GM18861 (cell line): Measurements from ENCODE around the gene CDCA3.
A peak's percentile ranks its signal among the peaks of the same experiment; 100 is the strongest.

Experiments
- ATAC-seq: cut with Tn5 transposase; IDR thresholded peaks from one replicate; pipeline ENCODE4 v1.9.1; 2021; ENCODE audit not compliant: unreplicated experiment

The CDCA3 gene

GRCh38 chr12:6853626-6854025 is 2.5 kb upstream of the CDCA3 start:
- no peak for ATAC-seq

DNA sequence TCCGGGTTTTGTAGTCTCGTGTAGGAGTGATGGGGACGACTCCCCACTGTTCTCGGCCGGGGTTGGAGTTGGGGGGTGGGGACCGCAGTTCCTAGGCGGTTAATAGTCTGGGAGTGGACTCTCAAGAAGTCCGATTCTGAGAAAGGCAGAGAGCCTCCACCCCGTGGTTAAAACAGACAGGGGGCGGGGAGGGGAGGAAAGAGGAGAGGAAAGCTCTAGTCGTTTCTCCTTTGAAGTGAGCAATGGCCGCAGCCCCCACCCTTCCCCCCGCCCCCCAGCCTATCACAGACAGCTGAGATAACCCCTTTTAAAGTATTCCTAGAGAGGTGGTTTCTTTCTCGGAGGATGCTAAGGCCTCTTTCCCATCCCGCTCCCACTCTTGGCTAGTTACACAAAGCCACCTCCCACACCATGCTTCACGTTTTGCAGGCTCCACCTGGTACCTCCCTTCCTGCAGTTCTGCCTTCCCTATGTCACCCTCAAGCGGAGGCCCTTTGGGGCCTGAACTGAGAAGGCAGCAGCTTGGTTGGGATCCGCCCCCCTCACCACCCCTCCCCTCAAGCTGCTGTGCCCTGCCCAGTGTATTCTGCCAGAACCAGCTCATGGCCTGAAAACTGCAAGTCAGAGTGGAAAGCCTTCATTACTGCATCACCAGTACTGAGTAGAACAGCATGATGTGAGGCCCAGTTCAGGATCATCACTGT is 1.7 kb upstream of the CDCA3 start:
- ATAC-seq: no peak

GRCh38 chr12:6851921-6852650 is 1.0 kb upstream of the CDCA3 start, which contains the start of gene USP5:
TSS of gene USP5 (plus strand) at chr12:6852150. CDS start at chr12:6852180, 30 bp downstream.
- ATAC-seq: peak; percentile 79

DNA sequence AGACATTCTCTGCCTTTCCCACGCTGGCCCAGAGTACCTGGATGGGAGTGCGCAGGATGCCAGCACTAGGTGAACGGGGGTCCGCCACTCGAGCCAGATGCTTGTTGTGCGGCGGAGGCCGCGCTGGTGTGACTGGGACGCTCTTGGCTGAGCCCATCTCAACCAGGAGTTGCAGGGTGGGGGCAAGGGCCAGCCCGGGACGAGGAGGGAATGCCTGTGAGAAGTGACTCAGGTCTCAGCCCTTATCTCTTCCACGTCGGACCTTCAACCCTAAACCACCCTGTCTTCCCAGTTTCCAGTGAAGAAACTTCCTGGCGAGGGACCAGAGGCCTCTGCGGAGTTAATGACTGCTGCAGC is 312 bp downstream of the CDCA3 start:
- no peak for ATAC-seq

DNA sequence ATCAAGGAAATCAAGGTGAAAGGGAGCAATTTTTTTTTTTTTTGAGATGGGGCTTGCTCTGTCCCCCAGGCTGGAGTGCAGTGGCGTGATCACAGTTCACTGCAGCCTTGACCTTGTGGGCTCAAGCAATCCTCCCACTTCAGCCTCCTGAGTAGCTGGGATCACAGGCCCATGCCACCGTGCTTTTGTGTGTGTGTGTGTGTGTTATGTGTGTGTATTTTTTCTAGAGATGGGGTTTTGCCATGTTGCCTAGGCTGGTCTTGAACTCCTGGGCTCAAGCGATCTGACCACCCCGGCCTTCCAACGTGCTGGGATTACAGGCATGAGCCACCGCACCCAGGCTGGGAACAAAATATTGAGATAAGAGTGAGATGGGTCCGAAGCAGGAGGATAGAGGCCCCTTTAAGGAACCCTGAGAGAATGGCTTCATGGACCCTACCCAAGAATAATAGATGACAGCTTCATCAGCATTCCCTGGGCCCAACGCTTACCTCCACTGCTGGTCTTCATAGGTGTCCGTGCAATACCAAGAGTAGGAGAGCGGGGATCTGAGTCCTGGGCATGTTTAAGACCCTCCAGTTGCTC is 1.0 kb downstream of the CDCA3 start:
- no peak for ATAC-seq

GRCh38 chr12:6849427-6849826 is 1.7 kb downstream of the CDCA3 start:
- ATAC-seq: no peak

DNA sequence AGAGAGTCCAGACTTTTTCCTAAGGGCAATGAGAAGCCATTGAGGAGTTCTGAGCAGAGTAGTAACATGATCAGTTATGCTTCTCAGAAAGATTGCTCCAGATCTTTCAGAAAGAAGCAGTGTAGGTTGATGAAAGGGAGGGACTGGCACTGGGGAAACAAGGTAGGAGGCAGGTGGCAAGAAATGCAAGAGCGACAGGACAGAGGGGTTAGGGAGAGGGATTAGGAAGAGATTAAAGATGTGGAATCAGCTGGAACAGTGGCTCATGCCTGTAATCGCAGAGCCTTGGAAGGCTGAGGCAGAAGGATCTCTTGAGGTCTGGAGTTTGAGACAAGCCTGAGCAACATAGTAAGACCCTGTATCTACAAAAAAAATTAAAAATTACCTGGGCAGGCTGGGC is 3.4 kb downstream of the CDCA3 start:
- no peak for ATAC-seq

DNA sequence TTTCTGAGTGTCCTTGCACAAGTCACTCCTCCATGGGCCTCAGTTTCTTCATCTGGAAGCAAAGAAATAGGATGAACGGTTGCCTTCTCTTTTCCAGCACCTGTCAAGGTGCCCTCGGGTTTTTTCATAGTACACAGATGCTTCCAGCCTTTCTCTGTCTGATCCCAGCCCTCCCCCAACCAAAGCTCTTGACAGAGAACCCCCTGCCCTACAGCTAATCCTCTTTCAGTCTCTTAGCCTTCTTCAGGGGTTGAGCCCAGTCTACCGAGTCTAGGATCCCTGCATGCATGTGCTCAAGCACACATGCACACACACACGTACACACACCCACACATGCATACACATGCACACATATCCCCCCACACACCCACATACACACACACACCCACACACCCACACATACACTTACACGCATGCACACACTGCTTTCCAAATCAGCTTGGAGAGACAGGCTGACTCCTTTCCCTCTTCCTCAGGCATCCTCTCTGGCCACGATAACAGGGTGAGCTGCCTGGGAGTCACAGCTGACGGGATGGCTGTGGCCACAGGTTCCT is 4.7 kb downstream of the CDCA3 start:
- ATAC-seq: no peak

GRCh38 chr12:6845395-6845794 is 5.7 kb downstream of the CDCA3 start:
- no peak for ATAC-seq

DNA sequence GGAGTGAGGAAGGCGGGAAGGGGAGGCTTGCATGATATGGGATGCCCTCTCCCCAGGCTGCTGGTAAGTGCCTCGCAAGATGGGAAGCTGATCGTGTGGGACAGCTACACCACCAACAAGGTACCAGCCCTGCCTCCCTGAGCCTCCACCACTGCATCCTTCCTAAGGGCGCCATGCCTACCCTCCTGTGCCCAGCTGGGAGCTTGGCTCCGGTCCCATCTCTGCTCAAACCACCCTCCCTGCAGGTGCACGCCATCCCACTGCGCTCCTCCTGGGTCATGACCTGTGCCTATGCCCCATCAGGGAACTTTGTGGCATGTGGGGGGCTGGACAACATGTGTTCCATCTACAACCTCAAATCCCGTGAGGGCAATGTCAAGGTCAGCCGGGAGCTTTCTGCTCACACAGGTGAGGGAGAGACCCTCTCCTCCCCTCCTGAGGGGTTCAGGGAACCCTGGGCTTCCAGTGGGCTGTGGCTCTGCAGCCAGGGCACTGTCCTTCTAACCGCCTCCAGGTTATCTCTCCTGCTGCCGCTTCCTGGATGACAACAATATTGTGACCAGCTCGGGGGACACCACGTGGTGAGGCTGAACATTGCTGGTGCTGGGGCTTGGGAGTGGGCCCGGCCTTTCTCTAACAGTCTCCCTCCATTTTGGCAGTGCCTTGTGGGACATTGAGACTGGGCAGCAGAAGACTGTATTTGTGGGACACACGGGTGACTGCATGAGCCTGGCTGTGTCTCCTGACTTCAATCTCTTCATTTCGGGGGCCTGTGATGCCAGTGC is 7.8 kb downstream of the CDCA3 start:
- ATAC-seq: no peak

DNA sequence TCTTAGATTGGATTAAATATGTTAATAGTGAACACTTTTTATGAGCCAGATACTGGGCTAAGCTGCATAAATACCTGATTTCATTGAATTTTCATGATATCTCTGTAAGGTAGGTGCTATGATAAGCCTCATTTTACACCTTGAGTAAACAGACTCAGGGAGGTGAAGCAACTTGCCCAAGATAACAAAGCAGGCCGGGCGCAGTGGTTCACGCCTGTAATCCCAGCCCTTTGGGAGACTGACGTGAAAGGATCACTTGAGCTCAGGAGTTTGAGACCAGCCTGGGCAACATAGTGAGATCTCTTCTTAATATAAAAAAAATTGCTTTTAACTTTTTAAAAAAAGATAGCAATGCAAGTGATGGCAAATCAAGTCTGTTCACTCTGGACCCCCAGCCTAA is 9.0 kb downstream of the CDCA3 start:
- ATAC-seq: no peak

DNA sequence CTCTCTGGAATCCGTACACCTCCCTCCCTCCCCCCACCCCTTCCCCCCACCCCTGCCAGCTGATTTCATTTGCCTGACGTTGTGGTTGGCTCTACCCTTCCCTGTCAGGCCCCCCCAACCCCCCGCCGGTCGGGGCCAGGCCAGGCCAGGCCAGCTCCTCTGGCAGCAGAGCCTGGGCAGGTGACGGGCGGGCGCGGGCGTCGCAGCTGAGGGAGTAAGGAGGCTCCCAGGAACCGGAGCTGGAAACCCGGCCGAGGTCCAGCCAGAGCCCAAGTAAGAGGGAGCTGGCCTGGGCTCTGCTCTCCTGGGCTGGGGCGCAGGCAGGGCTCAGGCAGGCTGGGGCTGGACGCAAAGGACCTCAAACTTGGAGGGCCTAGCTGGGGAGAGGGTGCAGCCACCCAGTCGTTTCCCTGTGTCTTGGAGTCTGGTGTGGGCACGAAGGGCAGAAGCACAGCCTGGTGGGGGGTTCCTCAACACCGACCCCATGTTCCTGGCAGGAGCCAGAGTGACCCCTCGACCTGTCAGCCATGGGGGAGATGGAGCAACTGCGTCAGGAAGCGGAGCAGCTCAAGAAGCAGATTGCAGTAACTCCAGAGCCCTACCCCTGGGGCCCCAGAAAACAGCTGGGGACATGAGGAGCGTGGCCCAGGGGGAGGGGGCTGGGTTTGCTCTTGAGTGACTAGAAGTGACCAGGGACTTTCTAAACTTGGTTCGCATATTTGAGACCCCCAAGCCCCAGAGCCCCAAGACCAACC is 10.1 kb downstream of the CDCA3 start, which contains the start of gene GNB3:
Gene GNB3 (plus strand): TSS at position 165 of the 755 bp plus-strand sequence. CDS start 363 bp downstream, at position 528.
- no peak for ATAC-seq

GRCh38 chr12:6840330-6840729 is 10.8 kb downstream of the CDCA3 start:
- ATAC-seq: no peak

- no peak for ATAC-seq
These were observed 11.4 kb downstream of the CDCA3 start for GRCh38 chr12:6839482-6840201.

GRCh38 chr12:6838854-6839253 is 12.2 kb downstream of the CDCA3 start:
- ATAC-seq: no peak

DNA sequence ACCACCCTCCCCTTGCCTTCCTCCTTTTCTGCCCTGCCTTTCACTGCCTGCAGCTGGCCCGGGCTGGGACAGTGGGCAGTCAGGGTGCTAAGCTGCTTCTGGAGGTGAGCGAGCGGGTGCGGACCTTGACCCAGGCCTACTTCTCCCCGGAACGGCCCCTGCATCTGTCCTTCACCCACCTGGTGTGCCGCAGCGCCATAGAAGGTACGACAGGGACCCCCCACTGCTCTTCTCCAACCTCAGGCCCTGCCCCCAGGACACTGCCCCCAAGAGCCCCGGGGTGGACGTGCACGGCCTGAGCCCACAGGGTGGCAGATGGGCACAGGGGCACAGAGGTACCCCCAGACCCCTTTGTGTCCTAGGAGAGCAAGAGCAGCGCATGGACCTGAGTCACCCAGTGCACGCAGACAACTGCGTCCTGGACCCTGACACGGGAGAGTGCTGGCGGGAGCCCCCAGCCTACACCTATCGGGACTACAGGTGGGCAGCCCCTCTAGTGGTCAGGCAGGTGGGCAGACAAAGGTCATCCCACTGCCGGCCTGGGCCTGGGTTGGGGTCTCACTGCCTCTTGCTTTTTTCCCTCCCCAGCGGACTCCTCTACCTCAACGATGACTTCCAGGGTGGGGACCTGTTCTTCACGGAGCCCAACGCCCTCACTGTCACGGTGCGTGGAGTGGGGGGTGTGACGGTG is 13.6 kb downstream of the CDCA3 start:
- ATAC-seq: no peak

DNA sequence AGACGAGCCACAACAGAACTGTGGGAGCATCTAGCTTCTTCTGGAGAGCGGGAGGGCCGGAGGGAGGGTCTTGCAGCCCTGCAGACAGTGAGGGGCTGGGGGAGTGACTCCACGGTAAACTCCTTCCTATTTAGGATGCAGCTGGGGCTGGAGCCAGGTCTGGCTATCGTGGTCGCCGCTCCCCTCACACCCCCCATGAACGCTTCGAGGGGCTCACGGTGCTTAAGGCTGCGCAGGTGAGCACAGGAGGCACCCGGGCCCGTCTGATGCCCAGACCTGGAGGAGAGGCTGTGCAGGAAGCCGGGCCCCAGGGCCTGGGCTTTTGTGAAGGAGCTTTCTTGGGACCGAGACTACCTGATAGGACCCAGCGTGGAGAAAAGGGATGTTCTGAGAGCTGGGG is 14.2 kb downstream of the CDCA3 start:
- no peak for ATAC-seq

DNA sequence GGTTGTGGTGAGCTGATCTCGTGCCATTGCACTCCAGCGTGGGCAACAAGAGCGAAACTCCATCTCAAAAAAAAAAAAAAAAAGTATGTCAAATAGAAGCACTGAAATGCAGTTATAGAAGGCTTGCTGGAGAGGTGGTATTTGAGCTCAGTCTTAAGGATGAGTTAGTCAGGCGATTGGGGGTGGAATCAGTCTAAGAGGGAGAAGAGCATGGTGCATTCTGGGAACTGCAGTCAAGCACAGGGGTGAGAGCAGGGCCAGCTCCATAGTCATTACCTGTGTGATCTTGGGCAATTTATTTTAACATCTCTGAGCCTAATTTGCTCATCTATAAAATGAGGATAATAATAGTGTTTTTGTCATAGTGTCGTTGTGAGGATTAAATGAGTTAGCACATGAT is 16.2 kb downstream of the CDCA3 start:
- no peak for ATAC-seq

DNA sequence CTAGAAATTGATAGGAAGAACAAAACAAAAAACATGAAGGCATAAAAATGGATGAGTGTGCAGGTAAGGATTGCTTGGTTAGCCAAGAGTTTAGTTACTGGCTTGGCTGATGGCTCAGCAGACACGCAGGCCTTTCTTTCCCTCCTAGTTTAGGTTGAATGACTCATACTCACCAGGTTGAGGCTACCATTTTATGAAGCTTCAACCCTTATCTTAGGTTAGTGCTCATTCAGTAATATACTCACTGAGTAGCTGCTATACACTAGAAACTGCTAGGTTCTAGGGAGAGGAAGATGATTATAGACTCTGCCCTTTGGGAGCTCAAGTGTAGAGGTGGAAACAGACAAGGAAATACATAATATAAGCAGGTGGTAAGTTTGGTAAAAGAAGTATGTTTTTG is 16.8 kb downstream of the CDCA3 start:
- no peak for ATAC-seq
